CD4-positive, alpha-beta T cell (primary cell): Measurements from ENCODE around the gene TSC22D3. TPM values are rescaled to one million over a fixed set of nuclear protein-coding genes. Genes with fewer than 3 reads are reported as not detected.

ENCODE experiments used
- ATAC-seq: fragments of 200-7000 bp; cut with Tn5 transposase; one replicate; pipeline ENCODE4 v1.10.0; 2022; ENCODE audit warnings: mild to moderate bottlenecking; ENCODE audit not compliant: poor library complexity
- CTCF ChIA-PET: fragments of 350-600 bp; sonication (Branson Sonifier 250); formaldehyde crosslinking; loops from one replicate; lab custom pipeline; 2021; ENCODE audit warnings: antibody characterized with exemption, inconsistent platforms; lab: Charles Lee
- POLR2A ChIA-PET: fragments of 350-600 bp; sonication (Branson Sonifier 250); formaldehyde crosslinking; loops from one replicate; lab custom pipeline; 2021; ENCODE audit warnings: antibody characterized with exemption, inconsistent platforms; lab: Charles Lee
- DNase-seq, 14 experiments: peaks; one replicate each; pipeline ENCODE4 v3.0.0-alpha.2; 2013 to 2020; ENCODE audit warnings: mixed read lengths in 2 of 14
- H3K27ac ChIP-seq, 2 donors: one replicate each; pipeline versions ENCODE4 v1.5.1 to v1.7.0; 2013; ENCODE audit warnings: low read length in 2 of 2, low read depth in 1 of 2, mild to moderate bottlenecking in 1 of 2
- H3K27me3 ChIP-seq, 2 experiments: 1 replicate in 1 of 2; 2 replicates in 1 of 2; pipeline versions ENCODE4 v1.6.1 to v1.7.0; 2013; ENCODE audit warnings: low read length in 2 of 2, control low read depth in 1 of 2, mild to moderate bottlenecking in 1 of 2, moderate library complexity in 1 of 2; ENCODE audit not compliant: insufficient read depth in 2 of 2, control insufficient read depth in 1 of 2
- H3K36me3 ChIP-seq: one replicate; pipeline ENCODE4 v1.6.1; 2013; ENCODE audit warnings: low read length, control low read depth; ENCODE audit not compliant: insufficient read depth
- H3K4me1 ChIP-seq: one replicate; pipeline ENCODE4 v1.6.1; 2013; ENCODE audit warnings: low read length, control low read depth; ENCODE audit not compliant: insufficient read depth
- H3K4me3 ChIP-seq: one replicate; pipeline ENCODE4 v1.5.1; 2013; ENCODE audit warnings: mild to moderate bottlenecking, low read length, moderate library complexity
- H3K9me3 ChIP-seq, 2 experiments: 1 replicate in 1 of 2; 2 replicates in 1 of 2; pipeline versions ENCODE4 v1.6.1 to v1.7.0; 2013; ENCODE audit warnings: low read length in 2 of 2, mild to moderate bottlenecking in 2 of 2, control low read depth in 1 of 2, moderate library complexity in 1 of 2; ENCODE audit not compliant: control insufficient read depth in 1 of 2, insufficient read depth in 1 of 2
- H3K27ac Mint-ChIP-seq: one replicate; pipeline ENCODE4 v1.8.0; 2020; ENCODE audit warnings: mixed read lengths
- H3K27me3 Mint-ChIP-seq: one replicate; pipeline ENCODE4 v1.8.0; 2021; ENCODE audit warnings: mixed read lengths
- H3K36me3 Mint-ChIP-seq: one replicate; pipeline ENCODE4 v1.8.0; 2021; ENCODE audit warnings: low read depth, mixed read lengths
- H3K4me1 Mint-ChIP-seq: one replicate; pipeline ENCODE4 v1.8.0; 2021; ENCODE audit warnings: low read depth, mixed read lengths
- H3K4me3 Mint-ChIP-seq: one replicate; pipeline ENCODE4 v1.8.0; 2020; ENCODE audit warnings: mild to moderate bottlenecking, mixed read lengths
- H3K9me3 Mint-ChIP-seq: one replicate; pipeline ENCODE4 v1.8.0; 2020; ENCODE audit warnings: mixed read lengths
- CTCF ChIP-seq: fragments of 200-600 bp; IDR thresholded peaks from one replicate; pipeline ENCODE4 v1.8.0; 2022; ENCODE audit warnings: antibody characterized with exemption, mild to moderate bottlenecking
- intact Hi-C, 2 experiments: fragments of 100-400 bp; cut with DNase I in 1 of 2; cut with micrococcal nuclease in 1 of 2; formaldehyde crosslinking; loops; one replicate each; pipeline versions ENCODE4 v1.15.1 to v1.9.0; 2023 to 2025; cut with DNase I, micrococcal nuclease
- total RNA-seq, 174 experiments: library from RNA in 2 of 174; stranded (reverse) in 2 of 174; gene quantifications; one replicate each; pipeline ENCODE4 v1.2.3 and lab custom pipeline; 2021 to 2026

The TSC22D3 gene
- total RNA-seq, 2 experiments from 2014 or later = 3,132 to 3,144 TPM

GRCh38 chrX:107704587-107704986 lies 71.0 kb downstream of the TSC22D3 start:
- Mint-ChIP-seq H3K4me3 (no peak overlapping the region), H3K4me1 (peaks cover 33% of the 10 kb centered on the region), H3K36me3 (no peaks in the 10 kb centered on the region), H3K9me3 (no peaks in the 10 kb centered on the region), H3K27me3 (no peaks in the 10 kb centered on the region), H3K27ac (no peak overlapping the region)
- H3K27ac ChIP-seq = no peak overlapping the region
- H3K27me3 ChIP-seq = no peaks in the 10 kb centered on the region
- DNase-seq (no peak), ATAC-seq (no peak)
- H3K4me3 ChIP-seq = no peak overlapping the region
- no peaks in the 10 kb centered on the region for H3K36me3 ChIP-seq
- H3K4me1 ChIP-seq = peaks cover 16% of the 10 kb centered on the region
- intact Hi-C loops = loop anchor here in 1 of 2 experiments (2.0 kb wide), 2 partner anchors 14 to 22 kb away; no protein-coding TSS in a partner anchor
- no peaks in the 10 kb centered on the region for H3K9me3 ChIP-seq
- ChIA-PET CTCF (interaction anchor here (1.8 kb wide), 1 partner anchor 32 kb away, joined by 4 read pairs; no protein-coding TSS in a partner anchor), POLR2A (no interaction called here)
- TF ChIP-seq CTCF = no peak

GRCh38 chrX:107704181-107704580 lies 71.4 kb downstream of the TSC22D3 start:
- intact Hi-C loops = loop anchor here in 1 of 2 experiments (2.0 kb wide), 2 partner anchors 13 to 21 kb away; no protein-coding TSS in a partner anchor
- ChIA-PET POLR2A (no interaction called here), CTCF (interaction anchor here (1.8 kb wide), 1 partner anchor 31 kb away, joined by 4 read pairs; no protein-coding TSS in a partner anchor)

GRCh38 chrX:107701493-107702121 lies 74.0 kb downstream of the TSC22D3 start:
- no peak for TF ChIP-seq CTCF
- ChIA-PET CTCF (interaction anchor here (1.3 to 2.0 kb wide), 2 partner anchors 13 to 76 kb away, joined by 3 to 5 read pairs; partner anchors contain the start of gene NCBP2L), POLR2A (interaction anchor here (1.1 to 3.0 kb wide), 5 partner anchors 10 to 40 kb away, joined by 3 to 12 read pairs (median 4); no protein-coding TSS in a partner anchor)
- Histone ChIP-seq H3K36me3 (no peaks in the 10 kb centered on the region), H3K4me3 (no peak overlapping the region), H3K9me3 (no peaks in the 10 kb centered on the region), H3K27ac (no peak overlapping the region), H3K27me3 (no peaks in the 10 kb centered on the region), H3K4me1 (peaks cover 9% of the 10 kb centered on the region)
- ATAC-seq = no peak
- DNase-seq = peak in 2 of 14 experiments; percentile 29 to 46
- Mint-ChIP-seq H3K27ac (no peak overlapping the region), H3K9me3 (no peaks in the 10 kb centered on the region), H3K4me1 (peaks cover 21% of the 10 kb centered on the region), H3K4me3 (no peak overlapping the region), H3K36me3 (no peaks in the 10 kb centered on the region), H3K27me3 (no peaks in the 10 kb centered on the region)
- intact Hi-C loops = no loop called here

More at GRCh38 chrX:107704181-107704580, 71.4 kb downstream of the TSC22D3 start:
- Histone ChIP-seq H3K36me3 (no peaks in the 10 kb centered on the region), H3K27ac (no peak overlapping the region), H3K27me3 (no peaks in the 10 kb centered on the region), H3K4me1 (peaks cover 15% of the 10 kb centered on the region), H3K4me3 (no peak overlapping the region), H3K9me3 (no peaks in the 10 kb centered on the region)
- Mint-ChIP-seq H3K27me3 (no peaks in the 10 kb centered on the region), H3K27ac (no peak overlapping the region), H3K9me3 (no peaks in the 10 kb centered on the region), H3K36me3 (no peaks in the 10 kb centered on the region), H3K4me3 (no peak overlapping the region), H3K4me1 (peaks cover 34% of the 10 kb centered on the region)
- no peak for TF ChIP-seq CTCF
- ATAC-seq = no peak
- DNase-seq = no peak
